Globus pallidus (tissue), 1 donor: ENCODE results near the gene ACTG1.

Experiments used
- DNase-seq: peaks from one replicate; pipeline ENCODE4 v3.0.0-alpha.2; 2015; ENCODE audit warnings: low spot score

The ACTG1 gene

GRCh38 chr17:81494626-81495377 lies 17.8 kb downstream of the ACTG1 start:
- DNase-seq = no peak

GRCh38 chr17:81493198-81494038 lies 19.2 kb downstream of the ACTG1 start:
- no peak for DNase-seq

GRCh38 chr17:81492706-81493105 lies 19.9 kb downstream of the ACTG1 start:
- DNase-seq = no peak

DNA sequence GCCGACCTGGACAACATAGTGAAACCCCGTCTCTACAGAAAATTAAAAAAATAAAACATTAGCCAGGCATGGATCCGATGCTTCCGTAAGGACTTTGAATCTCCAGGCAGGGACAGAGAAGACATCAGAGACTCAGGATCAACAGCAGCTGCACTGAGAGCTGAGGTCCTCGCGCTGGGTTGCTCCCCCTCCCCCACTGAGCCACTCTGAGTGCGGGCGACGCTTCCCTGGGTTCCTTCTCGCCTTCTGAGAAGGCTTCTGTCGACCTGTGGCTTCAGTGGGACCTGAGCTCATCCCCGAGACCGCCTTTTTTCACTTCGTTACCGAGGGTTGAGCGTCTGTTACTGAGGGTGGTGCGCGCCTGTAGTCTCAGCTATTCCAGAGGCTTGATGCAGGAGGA lies 20.4 kb downstream of the ACTG1 start:
- DNase-seq = no peak

DNA sequence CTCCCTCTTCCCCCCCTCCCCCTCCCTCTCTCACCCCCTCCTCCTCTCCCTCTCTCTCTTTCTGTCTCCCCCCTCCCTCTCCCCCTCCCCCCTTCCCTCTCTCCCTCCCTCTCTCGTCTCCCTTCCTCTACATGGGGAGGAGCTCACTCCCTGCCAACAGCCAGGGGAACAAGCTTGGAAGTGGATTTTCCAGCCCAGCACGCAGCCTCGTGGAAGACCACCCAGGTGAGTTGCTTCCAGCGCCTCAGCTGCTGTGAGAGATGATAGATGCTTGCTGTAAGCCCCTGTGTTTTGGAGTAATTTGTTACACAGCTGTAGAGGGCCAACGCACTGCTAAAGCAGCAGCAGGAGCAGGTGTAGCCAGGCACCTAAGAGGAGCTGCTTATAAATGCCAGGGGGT lies 20.8 kb downstream of the ACTG1 start:
- no peak for DNase-seq

GRCh38 chr17:81491181-81491581 lies 21.4 kb downstream of the ACTG1 start:
- DNase-seq = no peak

GRCh38 chr17:81489998-81490992 lies 22.3 kb downstream of the ACTG1 start:
- DNase-seq = no peak

GRCh38 chr17:81489012-81489997 lies 23.3 kb downstream of the ACTG1 start:
- DNase-seq = no peak

DNA sequence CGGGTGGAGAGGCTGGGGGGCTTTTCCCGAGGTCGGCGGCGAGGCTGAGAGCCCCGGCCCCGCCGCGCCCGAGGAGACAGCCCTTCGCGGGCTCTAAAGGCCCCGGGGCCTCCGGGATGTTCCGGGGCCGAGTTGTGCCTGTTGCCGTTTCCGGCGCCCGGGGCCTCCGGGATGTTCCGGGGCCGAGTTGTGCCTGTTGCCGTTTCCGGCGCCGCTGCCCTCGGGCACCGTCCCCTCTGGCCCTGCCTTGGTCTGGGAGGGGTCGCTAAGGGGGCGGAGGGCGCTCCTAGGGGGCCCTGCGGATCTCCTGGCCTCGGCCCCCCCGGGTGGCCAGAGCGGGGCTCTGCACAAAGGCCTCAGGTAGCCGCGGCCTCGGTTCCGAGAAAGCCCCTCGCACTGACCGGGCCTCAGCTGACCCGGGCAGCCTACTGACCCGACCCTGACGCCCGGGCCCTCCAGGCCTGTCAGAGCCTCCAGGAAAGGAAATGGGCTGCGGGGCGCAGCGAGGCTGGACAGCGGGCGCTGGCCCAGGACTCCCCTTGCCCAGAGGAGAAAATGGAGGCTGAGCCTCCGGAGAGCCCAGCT lies 24.2 kb downstream of the ACTG1 start:
- DNase-seq = no peak

DNA sequence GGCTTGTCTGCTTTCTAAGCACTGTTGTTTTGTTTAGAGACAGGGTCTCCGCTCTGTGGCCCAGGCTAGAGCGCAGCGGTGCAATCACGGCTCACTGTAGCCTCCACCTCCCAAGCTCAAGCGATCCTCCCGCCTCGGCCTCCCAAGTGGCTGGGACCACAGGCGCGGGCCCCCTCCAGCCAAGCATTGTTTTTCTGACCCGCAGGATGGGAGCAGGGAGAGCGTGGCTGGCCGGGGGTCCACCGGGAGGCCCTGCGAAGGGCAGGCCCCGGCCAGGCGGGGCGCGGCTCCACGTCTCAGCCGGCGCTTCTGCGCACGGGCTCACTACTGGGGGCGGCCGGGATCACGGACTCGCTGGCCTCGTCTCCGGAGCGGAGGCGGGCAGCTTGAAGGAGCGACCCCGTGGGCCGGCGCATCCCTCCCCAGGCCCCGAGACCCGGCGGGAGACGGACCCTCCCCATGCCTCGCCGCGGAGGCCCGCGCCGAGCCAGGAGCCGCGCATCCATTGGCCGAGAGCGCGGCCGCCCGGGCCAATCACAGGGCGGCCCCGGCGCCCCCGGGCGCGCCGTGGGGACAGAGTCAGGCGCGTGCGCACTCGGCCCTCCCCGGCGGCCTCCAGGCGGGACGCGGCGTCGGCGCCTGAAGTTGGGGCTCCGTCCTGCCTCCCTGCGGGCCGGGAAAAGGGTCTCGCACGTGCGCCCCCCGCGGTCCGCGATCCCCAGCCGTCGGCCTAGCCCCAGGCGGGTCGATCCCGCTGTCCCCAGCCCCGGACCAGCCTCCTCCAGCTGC lies 24.9 kb downstream of the ACTG1 start:
- peak; percentile 70 for DNase-seq

GRCh38 chr17:81487089-81487486 lies 25.5 kb downstream of the ACTG1 start:
- no peak for DNase-seq

GRCh38 chr17:81486199-81486810 lies 26.3 kb downstream of the ACTG1 start:
- no peak for DNase-seq

- DNase-seq = peak; percentile 79
Measured at GRCh38 chr17:81484195-81484979, 28.2 kb downstream of the ACTG1 start.

DNA sequence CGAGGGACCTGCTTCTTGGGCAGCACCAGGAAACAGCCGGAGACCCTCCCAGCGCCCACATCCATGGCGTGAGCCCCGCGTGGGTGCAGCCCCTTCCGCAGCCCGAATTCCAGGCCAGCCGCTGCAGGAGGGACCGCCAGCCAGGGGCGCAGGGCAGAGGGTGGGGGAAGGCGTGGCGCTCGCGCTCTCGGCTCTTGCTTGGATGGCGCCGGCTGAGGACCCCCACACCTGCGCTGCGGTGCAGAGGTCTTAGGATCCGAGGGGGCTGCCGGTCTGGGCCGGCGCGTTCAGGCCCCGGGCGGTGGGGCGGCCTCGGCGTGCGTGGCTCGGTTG lies 28.8 kb downstream of the ACTG1 start:
- no peak for DNase-seq

GRCh38 chr17:81483085-81483861 lies 29.3 kb downstream of the ACTG1 start:
- no peak for DNase-seq

GRCh38 chr17:81482673-81483072 lies 29.9 kb downstream of the ACTG1 start:
- DNase-seq = no peak

GRCh38 chr17:81481815-81482505 lies 30.6 kb downstream of the ACTG1 start:
- DNase-seq = no peak
